MM.1S (cell line): ENCODE data around the gene LIMCH1.

Source experiments
- DNase-seq: peaks from one replicate; pipeline ENCODE4 v3.0.0-alpha.2; 2015
- H2AFZ ChIP-seq: fragments of 300-600 bp; sonication (generic); 2 replicates; pipeline ENCODE4 v1.6.0; 2016; ENCODE audit warnings: antibody characterized with exemption, low read length
- H3F3A ChIP-seq: fragments of 300-600 bp; sonication (generic); 2 replicates; pipeline ENCODE4 v1.6.1; 2016; ENCODE audit warnings: mild to moderate bottlenecking, antibody characterized with exemption, low read length, moderate library complexity, mixed read lengths; ENCODE audit not compliant: insufficient read depth
- H3K27ac ChIP-seq: fragments of 300-600 bp; sonication (generic); 2 replicates; pipeline ENCODE4 v1.5.1; 2016; ENCODE audit warnings: mild to moderate bottlenecking, low read length
- H3K27me3 ChIP-seq: fragments of 300-600 bp; sonication (generic); replicated peaks from 2 replicates; pipeline ENCODE4 v1.6.0; 2016; ENCODE audit warnings: low read length; ENCODE audit not compliant: insufficient read depth
- H3K36me3 ChIP-seq: fragments of 300-600 bp; sonication (generic); replicated peaks from 2 replicates; pipeline ENCODE4 v1.6.1; 2016; ENCODE audit warnings: mild to moderate bottlenecking, low read length, mixed read lengths; ENCODE audit not compliant: insufficient read depth
- H3K4me1 ChIP-seq: fragments of 300-600 bp; sonication (generic); 2 replicates; pipeline ENCODE4 v1.6.1; 2016; ENCODE audit warnings: low read length, mixed read lengths
- H3K4me2 ChIP-seq: fragments of 300-600 bp; sonication (generic); 2 replicates; pipeline ENCODE4 v1.6.0; 2016; ENCODE audit warnings: low read depth, low read length
- H3K4me3 ChIP-seq: fragments of 300-600 bp; sonication (generic); 2 replicates; pipeline ENCODE4 v1.5.1; 2016; ENCODE audit warnings: low read length, mixed read lengths
- H3K79me2 ChIP-seq: fragments of 300-600 bp; sonication (generic); 2 replicates; pipeline ENCODE4 v1.6.1; 2016; ENCODE audit warnings: mixed run types, low read length, mixed read lengths
- H3K9ac ChIP-seq: fragments of 300-600 bp; sonication (generic); 2 replicates; pipeline ENCODE4 v1.6.1; 2016; ENCODE audit warnings: low read length, mixed read lengths
- H3K9me2 ChIP-seq: fragments of 300-600 bp; sonication (generic); replicated peaks from 2 replicates; pipeline ENCODE4 v1.6.1; 2016; ENCODE audit warnings: mild to moderate bottlenecking, low read length, mixed read lengths; ENCODE audit not compliant: insufficient read depth
- H3K9me3 ChIP-seq: fragments of 300-600 bp; sonication (generic); replicated peaks from 2 replicates; pipeline ENCODE4 v1.6.1; 2016; ENCODE audit warnings: mild to moderate bottlenecking, low read length, mixed read lengths; ENCODE audit not compliant: insufficient read depth
- H4K20me1 ChIP-seq: fragments of 300-600 bp; sonication (generic); 2 replicates; pipeline ENCODE4 v1.6.1; 2016; ENCODE audit warnings: mild to moderate bottlenecking, low read length, moderate library complexity, mixed read lengths; ENCODE audit not compliant: insufficient read depth
- CTCF ChIP-seq: fragments of 300-600 bp; sonication (generic); IDR thresholded peaks from 2 replicates; pipeline ENCODE4 v1.5.1; 2016; ENCODE audit warnings: antibody characterized with exemption, low read length, mixed read lengths
- EZH2 ChIP-seq: fragments of 300-600 bp; sonication (generic); optimal IDR thresholded peaks from 2 replicates; pipeline ENCODE3; 2017; ENCODE audit warnings: low read depth, mild to moderate bottlenecking, antibody characterized with exemption, low read length, mixed read lengths
- EZH2phosphoT487 ChIP-seq: fragments of 300-600 bp; sonication (generic); IDR thresholded peaks from 2 replicates; pipeline ENCODE4 v1.6.1; 2018; ENCODE audit warnings: antibody characterized with exemption, low read length

The LIMCH1 gene

DNA sequence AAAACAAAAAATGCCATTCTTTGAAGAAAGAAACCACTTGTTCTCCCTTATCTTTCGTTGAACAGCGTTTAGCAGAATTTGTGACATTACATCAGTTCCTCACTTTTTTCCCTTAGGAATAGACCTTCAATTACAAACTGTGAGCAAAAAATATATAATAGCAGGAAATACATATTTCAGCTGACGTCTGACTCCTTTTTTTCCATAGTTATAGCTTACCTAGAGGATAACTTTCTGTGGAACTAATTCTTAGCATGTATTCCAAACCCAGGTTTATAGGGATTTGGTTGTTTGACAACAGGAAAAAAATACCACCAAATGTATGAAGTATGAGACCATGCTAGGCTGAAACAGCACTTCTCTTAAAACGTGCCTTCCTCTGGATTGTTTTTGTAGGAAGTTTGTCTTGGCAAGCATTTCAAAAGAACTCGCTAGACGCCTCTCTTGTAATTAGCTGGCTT is 2.0 kb upstream of the LIMCH1 start:
- H3K4me2 ChIP-seq, result no peak overlapping the region
- no peaks in the 10 kb centered on the region for H3K36me3 ChIP-seq
- H3K4me3 ChIP-seq, result no peak overlapping the region
- TF ChIP-seq CTCF, result no peak
- no peak overlapping the region for H3K27ac ChIP-seq
- no peaks in the 10 kb centered on the region for H4K20me1 ChIP-seq
- H3K4me1 ChIP-seq, result no peaks in the 10 kb centered on the region
- no peak overlapping the region for H3K9ac ChIP-seq
- no peaks in the 10 kb centered on the region for H3K79me2 ChIP-seq
- DNase-seq, result no peak
- no peaks in the 10 kb centered on the region for H3K27me3 ChIP-seq
- H3K9me3 ChIP-seq, result no peaks in the 10 kb centered on the region
- H3F3A ChIP-seq, result no peaks in the 10 kb centered on the region
- no peaks in the 10 kb centered on the region for H3K9me2 ChIP-seq
- no peak overlapping the region for H2AFZ ChIP-seq

- Histone ChIP-seq H3K4me3 (no peak overlapping the region), H3K9me2 (no peaks in the 10 kb centered on the region), H3K27ac (no peak overlapping the region), H3K36me3 (no peaks in the 10 kb centered on the region), H2AFZ (no peak overlapping the region), H3K9ac (no peak overlapping the region), H3K4me1 (no peaks in the 10 kb centered on the region), H3F3A (no peaks in the 10 kb centered on the region), H3K27me3 (no peaks in the 10 kb centered on the region), H3K9me3 (no peaks in the 10 kb centered on the region), H3K79me2 (no peaks in the 10 kb centered on the region), H4K20me1 (no peaks in the 10 kb centered on the region), H3K4me2 (no peak overlapping the region)
- no peak for DNase-seq
- TF ChIP-seq EZH2phosphoT487 (no peak), CTCF (no peak), EZH2 (no peak)
These were observed 566 bp upstream of the LIMCH1 start for GRCh38 chr4:41537292-41537890.

- Histone ChIP-seq H3F3A (no peaks in the 10 kb centered on the region), H3K4me1 (no peaks in the 10 kb centered on the region), H3K4me2 (no peak overlapping the region), H3K9ac (no peak overlapping the region), H4K20me1 (no peaks in the 10 kb centered on the region), H3K27ac (no peak overlapping the region), H3K9me3 (no peaks in the 10 kb centered on the region), H3K79me2 (no peaks in the 10 kb centered on the region), H3K27me3 (no peaks in the 10 kb centered on the region), H3K4me3 (no peak overlapping the region), H2AFZ (no peak overlapping the region), H3K9me2 (no peaks in the 10 kb centered on the region), H3K36me3 (no peaks in the 10 kb centered on the region)
- no peak for DNase-seq
- TF ChIP-seq CTCF, result no peak
- no peak for TF ChIP-seq EZH2
- no peak for TF ChIP-seq EZH2phosphoT487
These were observed 1.0 kb downstream of the LIMCH1 start for GRCh38 chr4:41538887-41539498.
